KMS-11 (cell line): ENCODE results near the gene CROT.

ENCODE experiments used
- H2AFZ ChIP-seq: fragments of 200-600 bp; sonication (generic); 2 replicates; pipeline ENCODE4 v1.6.1; 2016; ENCODE audit warnings: antibody characterized with exemption, mixed run types, low read depth
- H3K27ac ChIP-seq: fragments of 200-600 bp; sonication (generic); 2 replicates; pipeline ENCODE4 v1.6.1; 2016; ENCODE audit warnings: mild to moderate bottlenecking, mixed run types
- H3K27me3 ChIP-seq: fragments of 200-600 bp; sonication (generic); 2 replicates; pipeline ENCODE4 v1.6.1; 2017; ENCODE audit warnings: mild to moderate bottlenecking, low read depth, mixed run types, moderate library complexity; ENCODE audit not compliant: insufficient read depth
- H3K36me3 ChIP-seq: fragments of 200-600 bp; sonication (generic); 2 replicates; pipeline ENCODE4 v1.6.1; 2017; ENCODE audit warnings: mild to moderate bottlenecking, mixed run types; ENCODE audit not compliant: insufficient read depth
- H3K4me1 ChIP-seq: fragments of 200-600 bp; sonication (generic); 2 replicates; pipeline ENCODE4 v1.6.1; 2016; ENCODE audit warnings: mild to moderate bottlenecking, low read depth, mixed run types; ENCODE audit not compliant: poor library complexity, severe bottlenecking
- H3K4me2 ChIP-seq: fragments of 200-600 bp; sonication (generic); 2 replicates; pipeline ENCODE4 v1.7.0; 2016; ENCODE audit warnings: mild to moderate bottlenecking, mixed run types
- H3K4me3 ChIP-seq: fragments of 200-600 bp; sonication (generic); IDR thresholded peaks from 2 replicates; pipeline ENCODE4 v1.6.1; 2017; ENCODE audit warnings: low read depth, low read length, mixed read lengths; ENCODE audit not compliant: insufficient read depth
- H3K79me2 ChIP-seq: fragments of 200-600 bp; sonication (generic); 2 replicates; pipeline ENCODE4 v1.6.1; 2016; ENCODE audit warnings: low read depth, mixed run types; ENCODE audit not compliant: insufficient read depth
- H3K9ac ChIP-seq: fragments of 200-600 bp; sonication (generic); 2 replicates; pipeline ENCODE4 v1.6.1; 2016; ENCODE audit warnings: mild to moderate bottlenecking, mixed run types
- H4K20me1 ChIP-seq: fragments of 200-600 bp; sonication (generic); 2 replicates; pipeline ENCODE4 v1.6.1; 2016; ENCODE audit warnings: mild to moderate bottlenecking, mixed run types; ENCODE audit not compliant: insufficient read depth
- TF ChIP-seq, protein P1 (sequence below): fragments of 200-600 bp; sonication (generic); conservative IDR thresholded peaks from 2 replicates; pipeline ENCODE4 v1.6.1; 2017; ENCODE audit warnings: low read depth, mild to moderate bottlenecking, antibody characterized with exemption, low read length, moderate library complexity, mixed read lengths

Gene CROT

DNA sequence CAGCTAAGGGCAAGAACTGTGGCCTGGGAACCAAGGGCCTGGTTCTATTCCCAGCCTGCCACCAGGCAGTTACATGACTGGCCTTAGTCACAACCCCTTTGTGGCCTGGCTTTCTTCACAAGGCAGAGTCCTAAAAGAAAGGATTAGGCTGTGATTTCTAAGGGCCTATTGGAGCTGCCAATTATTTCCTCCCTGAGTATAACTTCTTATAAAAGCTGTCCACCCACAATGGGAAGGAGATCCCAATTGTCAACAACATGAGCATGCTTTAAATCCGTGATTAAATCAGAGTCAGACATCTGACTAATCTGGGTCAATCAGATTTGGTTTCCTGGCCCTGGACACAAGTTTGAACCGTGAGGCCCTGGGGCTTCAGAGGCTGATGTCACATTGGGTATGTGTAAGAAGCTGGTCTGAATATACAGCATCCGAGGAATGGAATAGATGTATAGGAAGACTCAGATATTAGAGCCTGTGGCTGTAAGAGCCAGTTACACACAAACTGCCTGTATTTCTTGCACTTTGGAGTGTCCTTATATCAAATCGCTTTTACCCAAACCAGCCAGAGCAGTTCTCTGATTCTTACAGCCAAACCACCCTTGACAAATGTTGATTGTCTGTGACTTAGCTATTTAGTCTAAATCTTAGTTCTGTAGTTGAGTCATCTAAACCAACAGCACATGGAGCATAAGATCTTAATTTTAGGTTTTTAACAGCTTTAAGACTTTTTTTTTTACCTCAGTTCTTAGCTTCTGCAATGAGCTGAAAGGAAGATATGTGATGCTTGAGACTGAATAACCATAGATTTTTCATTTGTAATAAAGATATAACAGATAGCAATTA, 68.7 kb downstream of the CROT start:
- Histone ChIP-seq H3K4me2 (no peak overlapping the region), H3K27ac (no peak overlapping the region), H3K79me2 (no peaks in the 10 kb centered on the region), H3K4me3 (no peak overlapping the region), H4K20me1 (no peaks in the 10 kb centered on the region), H3K36me3 (no peaks in the 10 kb centered on the region), H3K27me3 (no peaks in the 10 kb centered on the region), H2AFZ (no peak overlapping the region), H3K9ac (no peak overlapping the region), H3K4me1 (no peaks in the 10 kb centered on the region)
- TF ChIP-seq, protein P1, sequence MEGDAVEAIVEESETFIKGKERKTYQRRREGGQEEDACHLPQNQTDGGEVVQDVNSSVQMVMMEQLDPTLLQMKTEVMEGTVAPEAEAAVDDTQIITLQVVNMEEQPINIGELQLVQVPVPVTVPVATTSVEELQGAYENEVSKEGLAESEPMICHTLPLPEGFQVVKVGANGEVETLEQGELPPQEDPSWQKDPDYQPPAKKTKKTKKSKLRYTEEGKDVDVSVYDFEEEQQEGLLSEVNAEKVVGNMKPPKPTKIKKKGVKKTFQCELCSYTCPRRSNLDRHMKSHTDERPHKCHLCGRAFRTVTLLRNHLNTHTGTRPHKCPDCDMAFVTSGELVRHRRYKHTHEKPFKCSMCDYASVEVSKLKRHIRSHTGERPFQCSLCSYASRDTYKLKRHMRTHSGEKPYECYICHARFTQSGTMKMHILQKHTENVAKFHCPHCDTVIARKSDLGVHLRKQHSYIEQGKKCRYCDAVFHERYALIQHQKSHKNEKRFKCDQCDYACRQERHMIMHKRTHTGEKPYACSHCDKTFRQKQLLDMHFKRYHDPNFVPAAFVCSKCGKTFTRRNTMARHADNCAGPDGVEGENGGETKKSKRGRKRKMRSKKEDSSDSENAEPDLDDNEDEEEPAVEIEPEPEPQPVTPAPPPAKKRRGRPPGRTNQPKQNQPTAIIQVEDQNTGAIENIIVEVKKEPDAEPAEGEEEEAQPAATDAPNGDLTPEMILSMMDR = no peak

DNA sequence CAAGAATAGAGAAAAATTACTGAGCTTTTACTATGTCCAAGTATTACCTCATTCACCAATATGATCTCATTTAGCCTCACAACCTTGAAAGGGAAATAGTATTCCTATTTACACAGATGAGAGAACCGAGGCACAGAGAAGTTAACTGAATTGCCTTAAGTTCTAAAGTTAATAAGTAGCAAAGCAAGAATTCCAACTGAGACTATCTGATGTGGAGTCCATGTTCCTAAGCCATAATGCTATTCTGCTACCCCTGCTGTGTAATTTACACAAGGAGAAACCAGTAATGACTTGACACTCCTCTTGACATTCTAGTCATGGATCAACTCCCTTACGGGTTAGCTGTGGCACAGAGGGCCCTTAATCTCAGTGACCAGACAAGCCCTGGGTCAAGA, 69.3 kb downstream of the CROT start:
- no peak overlapping the region for H3K27ac ChIP-seq

DNA sequence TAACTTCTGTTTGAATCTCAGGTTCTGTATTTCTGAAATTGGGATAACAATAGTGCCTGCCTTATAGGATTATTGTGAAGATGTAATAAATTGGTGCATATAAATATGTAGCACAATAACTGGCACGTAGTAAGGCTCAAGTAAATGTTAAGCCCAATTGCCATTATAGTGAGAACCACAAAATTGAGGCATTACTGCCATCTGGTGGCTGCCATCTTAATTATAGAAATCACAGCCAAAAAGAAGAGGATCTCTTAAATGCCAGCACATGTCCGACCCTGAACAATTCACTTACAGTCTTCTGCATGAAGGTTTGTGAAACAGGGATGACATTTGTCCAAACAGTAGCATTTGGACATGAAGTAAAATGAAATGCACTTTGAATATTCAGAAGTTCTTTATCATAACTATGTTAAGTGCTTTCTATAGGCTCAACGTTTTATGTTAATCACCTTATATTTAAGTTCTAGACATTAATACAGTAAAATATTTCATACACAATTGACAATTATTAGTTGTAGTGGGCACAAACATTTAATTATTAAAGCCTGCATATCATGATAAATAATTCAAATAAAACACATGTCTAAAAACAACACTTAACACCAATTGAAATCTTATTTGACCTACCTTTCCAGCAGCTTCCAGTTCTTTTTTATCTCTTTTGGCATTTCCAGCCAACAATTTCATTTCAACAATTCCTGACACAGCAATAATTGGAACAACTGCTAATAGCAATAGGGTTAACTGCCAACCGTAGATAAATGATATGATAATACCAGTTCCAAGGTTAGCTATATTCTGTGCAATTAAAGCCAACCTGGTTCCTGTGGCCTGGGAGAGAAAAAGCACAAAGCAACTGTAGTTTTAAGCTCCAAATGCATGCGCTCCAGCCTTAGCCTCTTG, 71.5 kb downstream of the CROT start:
- Histone ChIP-seq H3K79me2 (no peaks in the 10 kb centered on the region), H3K4me2 (no peak overlapping the region)
- TF ChIP-seq, protein P1 = peak; percentile 93

More for the DNA sequence above, 69.3 kb downstream of the CROT start:
- no peaks in the 10 kb centered on the region for H3K4me1 ChIP-seq
- no peak overlapping the region for H3K4me3 ChIP-seq
- no peak overlapping the region for H2AFZ ChIP-seq
- TF ChIP-seq, protein P1 = no peak
- H3K4me2 ChIP-seq = no peak overlapping the region
- no peaks in the 10 kb centered on the region for H3K36me3 ChIP-seq
- H4K20me1 ChIP-seq = no peaks in the 10 kb centered on the region
- H3K27me3 ChIP-seq = no peaks in the 10 kb centered on the region
- H3K79me2 ChIP-seq = no peaks in the 10 kb centered on the region
- no peak overlapping the region for H3K9ac ChIP-seq

DNA sequence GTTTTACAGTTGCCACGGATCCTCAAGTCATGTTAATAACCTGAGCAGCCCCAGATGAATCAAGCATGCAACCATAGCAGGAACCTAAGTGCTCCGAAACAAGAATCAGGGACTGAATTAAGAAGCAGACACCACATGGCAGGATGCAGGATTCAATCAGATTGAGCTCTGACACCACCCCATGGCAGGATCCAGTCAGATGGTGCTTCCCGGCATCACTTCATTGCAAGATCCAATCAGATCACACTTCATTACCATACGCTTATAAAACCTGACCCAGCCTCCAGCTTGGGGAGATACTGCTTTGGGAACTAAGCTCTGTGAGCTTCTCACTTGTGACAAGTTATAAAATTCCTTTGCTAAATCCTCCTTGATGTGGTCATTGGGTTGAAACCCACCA, 74.7 kb downstream of the CROT start:
- TF ChIP-seq, protein P1 = no peak
- Histone ChIP-seq H4K20me1 (no peaks in the 10 kb centered on the region), H3K36me3 (no peaks in the 10 kb centered on the region), H3K27ac (no peak overlapping the region), H3K4me2 (no peak overlapping the region), H2AFZ (no peak overlapping the region), H3K9ac (no peak overlapping the region), H3K4me1 (no peaks in the 10 kb centered on the region), H3K79me2 (no peaks in the 10 kb centered on the region), H3K27me3 (no peaks in the 10 kb centered on the region), H3K4me3 (no peak overlapping the region)

More for the DNA sequence above, 71.5 kb downstream of the CROT start:
- Histone ChIP-seq H3K27me3 (no peaks in the 10 kb centered on the region), H4K20me1 (no peaks in the 10 kb centered on the region), H3K4me1 (no peaks in the 10 kb centered on the region), H3K4me3 (no peak overlapping the region), H2AFZ (no peak overlapping the region), H3K27ac (no peak overlapping the region), H3K36me3 (no peaks in the 10 kb centered on the region), H3K9ac (no peak overlapping the region)
